Memory B cell (primary cell): ENCODE results near the gene PEX14.

ENCODE experiments used
- ATAC-seq: fragments of 150-1000 bp; cut with Tn5 transposase; 2 replicates; pipeline ENCODE4 v1.10.0; 2021; ENCODE audit warnings: low read depth, mild to moderate bottlenecking, moderate library complexity
- DNase-seq, 2 donors: peaks; one replicate each; pipeline ENCODE4 v3.0.0; 2022; ENCODE audit warnings: low spot score in 2 of 2
- H3K27ac Mint-ChIP-seq: one replicate; pipeline ENCODE4 v1.8.0; 2022; ENCODE audit warnings: mild to moderate bottlenecking, moderate library complexity, mixed read lengths
- H3K27me3 Mint-ChIP-seq: one replicate; pipeline ENCODE4 v1.8.0; 2022; ENCODE audit warnings: mixed read lengths
- H3K36me3 Mint-ChIP-seq: one replicate; pipeline ENCODE4 v1.8.0; 2022; ENCODE audit warnings: mild to moderate bottlenecking, mixed read lengths
- H3K4me1 Mint-ChIP-seq: one replicate; pipeline ENCODE4 v1.8.0; 2022; ENCODE audit warnings: mixed read lengths
- H3K4me3 Mint-ChIP-seq: one replicate; pipeline ENCODE4 v1.8.0; 2022; ENCODE audit warnings: mild to moderate bottlenecking, moderate library complexity, mixed read lengths
- H3K9me3 Mint-ChIP-seq: one replicate; pipeline ENCODE4 v1.8.0; 2022; ENCODE audit warnings: mixed read lengths

Gene PEX14

DNA sequence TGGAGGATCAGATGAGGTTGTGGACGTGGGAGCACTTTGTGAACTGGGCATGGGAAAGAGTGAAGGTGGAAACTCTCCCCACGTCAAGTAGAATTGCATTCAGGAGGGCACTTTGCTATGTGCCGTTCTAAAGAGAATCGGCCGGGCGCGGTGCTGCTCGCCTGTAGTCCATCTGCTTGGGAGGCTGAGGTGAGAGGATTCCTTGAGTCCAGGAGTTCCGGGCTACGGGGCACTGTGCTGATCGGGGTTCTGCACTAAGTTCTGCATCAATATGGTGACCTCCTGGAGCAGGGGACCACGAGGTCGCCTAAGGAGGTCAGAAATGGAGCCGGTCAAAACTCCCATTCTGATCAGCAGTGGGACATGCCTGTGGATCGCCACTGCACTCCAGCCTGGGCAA is 141.9 kb downstream of the PEX14 start:
- H3K36me3 Mint-ChIP-seq = peaks cover 5% of the 10 kb centered on the region
- H3K9me3 Mint-ChIP-seq = no peaks in the 10 kb centered on the region
- H3K4me3 Mint-ChIP-seq = no peak overlapping the region
- no peak overlapping the region for H3K27ac Mint-ChIP-seq
- ATAC-seq = no peak
- H3K4me1 Mint-ChIP-seq = peaks cover 9% of the 10 kb centered on the region
- no peaks in the 10 kb centered on the region for H3K27me3 Mint-ChIP-seq
- DNase-seq = no peak

- H3K4me3 Mint-ChIP-seq = no peak overlapping the region
- ATAC-seq (no peak), DNase-seq (no peak)
- H3K36me3 Mint-ChIP-seq = peaks cover 8% of the 10 kb centered on the region
- no peaks in the 10 kb centered on the region for H3K27me3 Mint-ChIP-seq
- H3K27ac Mint-ChIP-seq = no peak overlapping the region
- peaks cover 9% of the 10 kb centered on the region for H3K4me1 Mint-ChIP-seq
- H3K9me3 Mint-ChIP-seq = no peaks in the 10 kb centered on the region
Measured at GRCh38 chr1:10617318-10617717, 142.6 kb downstream of the PEX14 start.

DNA sequence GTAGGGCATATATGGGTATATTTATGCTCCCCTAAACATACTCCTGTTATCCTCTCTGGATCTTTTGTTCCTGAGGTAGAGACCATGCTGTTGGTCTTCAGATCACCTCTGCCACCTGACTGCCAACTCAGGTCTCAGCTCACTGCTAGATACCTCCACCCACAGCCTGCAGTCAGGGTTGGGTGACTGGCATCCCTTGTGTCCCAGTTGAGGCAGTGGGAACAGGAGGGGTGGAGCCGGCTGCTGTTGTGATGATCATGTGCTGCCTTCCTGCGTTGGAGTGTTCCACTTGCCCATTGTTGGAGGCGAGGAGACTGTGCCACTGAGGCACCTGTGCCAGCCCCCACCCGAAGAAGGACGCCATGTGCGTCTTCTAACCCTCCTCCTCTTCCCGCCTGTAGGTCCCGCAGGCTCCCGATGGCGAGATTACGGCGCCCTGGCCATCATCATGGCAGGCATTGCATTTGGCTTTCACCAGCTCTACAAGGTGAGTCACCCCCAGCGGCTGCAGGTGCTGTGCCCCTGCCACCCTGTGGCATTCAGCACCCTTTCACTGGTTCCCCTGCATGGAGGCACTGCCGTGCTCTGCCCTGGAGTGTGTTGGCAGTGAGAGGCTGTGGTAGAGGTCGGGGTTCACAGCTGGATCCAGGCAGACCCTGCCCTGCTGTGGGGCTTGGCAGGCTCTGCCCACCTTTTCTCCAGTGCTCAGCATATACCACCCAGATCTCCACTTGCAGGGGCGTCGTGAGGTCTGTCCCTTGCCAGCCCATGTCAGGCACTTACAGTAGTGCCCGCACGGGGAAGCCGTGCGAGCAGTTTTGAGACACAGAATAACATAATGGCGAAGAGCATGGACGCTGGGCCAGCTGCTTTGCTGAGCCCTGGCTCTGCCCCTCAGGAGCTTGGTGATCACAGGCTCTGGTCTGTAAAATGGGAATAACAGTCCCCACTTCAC is 143.5 kb downstream of the PEX14 start:
- Mint-ChIP-seq H3K4me3 (no peak overlapping the region), H3K4me1 (peaks cover 9% of the 10 kb centered on the region), H3K9me3 (no peaks in the 10 kb centered on the region), H3K27ac (no peak overlapping the region), H3K27me3 (no peaks in the 10 kb centered on the region), H3K36me3 (peaks cover 9% of the 10 kb centered on the region)
- no peak for DNase-seq
- ATAC-seq = no peak

DNA sequence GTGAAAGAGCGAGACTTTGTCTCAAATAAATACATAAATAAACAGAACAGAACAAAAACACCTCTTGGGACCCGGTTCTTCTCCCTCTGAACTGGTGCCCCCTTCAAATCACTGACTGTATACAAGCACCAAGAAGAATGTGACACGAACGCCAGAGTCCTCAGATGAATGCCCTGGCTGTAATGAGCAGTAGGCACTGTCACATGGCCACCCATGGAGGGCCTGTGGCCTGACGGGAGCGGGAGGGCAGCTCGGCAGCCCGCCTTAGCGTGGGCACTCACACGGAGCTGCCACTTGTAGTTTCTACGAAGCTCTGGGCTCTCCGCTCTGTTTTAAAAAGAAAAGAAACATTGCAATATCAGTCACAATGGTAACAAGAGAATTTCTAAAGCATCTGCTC is 146.0 kb downstream of the PEX14 start:
- Mint-ChIP-seq H3K4me1 (no peaks in the 10 kb centered on the region), H3K36me3 (peaks cover 10% of the 10 kb centered on the region), H3K27me3 (no peaks in the 10 kb centered on the region), H3K9me3 (no peaks in the 10 kb centered on the region), H3K27ac (no peak overlapping the region), H3K4me3 (no peak overlapping the region)
- DNase-seq (no peak), ATAC-seq (no peak)

DNA sequence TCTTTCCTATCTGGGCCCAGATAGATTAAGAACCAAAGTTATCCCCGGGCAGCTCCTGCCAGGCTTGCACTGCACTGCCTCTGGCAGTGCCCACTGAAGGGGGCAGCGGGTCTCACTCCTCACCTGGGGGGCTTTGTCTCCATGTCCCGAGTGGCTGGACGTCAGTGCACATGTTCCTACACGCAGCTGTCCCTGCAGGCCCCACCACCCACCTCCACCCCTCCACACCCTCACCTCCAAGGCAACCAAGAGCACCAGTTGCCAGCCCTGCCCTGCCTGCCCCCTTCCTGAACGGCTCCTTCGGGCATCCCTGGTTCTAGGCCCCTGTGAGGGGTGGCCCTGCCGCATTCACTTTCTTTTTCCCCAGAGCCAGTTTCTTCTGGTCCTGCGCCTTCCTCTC is 147.2 kb downstream of the PEX14 start:
- H3K27me3 Mint-ChIP-seq = no peaks in the 10 kb centered on the region
- ATAC-seq (no peak), DNase-seq (no peak)
- peaks cover 12% of the 10 kb centered on the region for H3K36me3 Mint-ChIP-seq
- H3K27ac Mint-ChIP-seq = no peak overlapping the region
- no peaks in the 10 kb centered on the region for H3K9me3 Mint-ChIP-seq
- no peak overlapping the region for H3K4me3 Mint-ChIP-seq
- no peaks in the 10 kb centered on the region for H3K4me1 Mint-ChIP-seq

- no peaks in the 10 kb centered on the region for H3K4me1 Mint-ChIP-seq
- H3K4me3 Mint-ChIP-seq = no peak overlapping the region
- no peaks in the 10 kb centered on the region for H3K9me3 Mint-ChIP-seq
- no peak for DNase-seq
- no peak overlapping the region for H3K27ac Mint-ChIP-seq
- H3K36me3 Mint-ChIP-seq = peaks cover 12% of the 10 kb centered on the region
- H3K27me3 Mint-ChIP-seq = no peaks in the 10 kb centered on the region
- ATAC-seq = no peak
Measured at GRCh38 chr1:10622910-10623685, 148.3 kb downstream of the PEX14 start.

GRCh38 chr1:10623686-10624145 is 149.0 kb downstream of the PEX14 start:
- H3K9me3 Mint-ChIP-seq = no peaks in the 10 kb centered on the region
- DNase-seq (no peak), ATAC-seq (no peak)
- no peaks in the 10 kb centered on the region for H3K4me1 Mint-ChIP-seq
- no peak overlapping the region for H3K4me3 Mint-ChIP-seq
- H3K27ac Mint-ChIP-seq = no peak overlapping the region
- no peaks in the 10 kb centered on the region for H3K27me3 Mint-ChIP-seq
- H3K36me3 Mint-ChIP-seq = peaks cover 11% of the 10 kb centered on the region

GRCh38 chr1:10624256-10625050 is 149.7 kb downstream of the PEX14 start:
- no peaks in the 10 kb centered on the region for H3K4me1 Mint-ChIP-seq
- ATAC-seq (no peak), DNase-seq (no peak)
- H3K27ac Mint-ChIP-seq = no peak overlapping the region
- H3K27me3 Mint-ChIP-seq = no peaks in the 10 kb centered on the region
- no peaks in the 10 kb centered on the region for H3K9me3 Mint-ChIP-seq
- H3K36me3 Mint-ChIP-seq = peaks cover 12% of the 10 kb centered on the region
- no peak overlapping the region for H3K4me3 Mint-ChIP-seq

- no peak overlapping the region for H3K4me3 Mint-ChIP-seq
- no peaks in the 10 kb centered on the region for H3K4me1 Mint-ChIP-seq
- ATAC-seq (no peak), DNase-seq (no peak)
- peaks cover 15% of the 10 kb centered on the region for H3K36me3 Mint-ChIP-seq
- no peaks in the 10 kb centered on the region for H3K27me3 Mint-ChIP-seq
- H3K27ac Mint-ChIP-seq = no peak overlapping the region
- no peaks in the 10 kb centered on the region for H3K9me3 Mint-ChIP-seq
Measured at GRCh38 chr1:10625076-10625475, 150.3 kb downstream of the PEX14 start.

DNA sequence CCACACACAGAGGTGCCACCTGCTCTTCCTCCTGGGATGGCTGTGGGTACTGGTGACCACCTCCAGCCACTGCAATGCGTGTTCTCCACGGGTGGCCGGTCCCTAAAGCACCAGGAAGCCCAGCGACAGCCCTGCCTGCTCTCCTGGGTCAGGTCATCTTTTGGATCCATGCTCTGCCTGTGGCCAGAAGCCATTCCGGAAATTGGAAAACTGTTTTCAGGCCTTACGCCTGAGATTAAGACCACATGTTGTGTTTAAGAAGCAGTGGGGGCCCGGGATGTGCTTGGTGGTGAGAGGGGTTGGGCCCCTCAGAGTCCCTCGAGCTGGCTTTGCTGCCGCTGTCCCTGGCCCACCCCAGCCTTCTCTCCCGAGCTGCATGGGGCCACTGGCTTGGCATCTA is 150.8 kb downstream of the PEX14 start:
- H3K9me3 Mint-ChIP-seq = no peaks in the 10 kb centered on the region
- DNase-seq = no peak
- no peak overlapping the region for H3K27ac Mint-ChIP-seq
- peaks cover 17% of the 10 kb centered on the region for H3K36me3 Mint-ChIP-seq
- no peaks in the 10 kb centered on the region for H3K4me1 Mint-ChIP-seq
- H3K4me3 Mint-ChIP-seq = no peak overlapping the region
- no peak for ATAC-seq
- no peaks in the 10 kb centered on the region for H3K27me3 Mint-ChIP-seq

DNA sequence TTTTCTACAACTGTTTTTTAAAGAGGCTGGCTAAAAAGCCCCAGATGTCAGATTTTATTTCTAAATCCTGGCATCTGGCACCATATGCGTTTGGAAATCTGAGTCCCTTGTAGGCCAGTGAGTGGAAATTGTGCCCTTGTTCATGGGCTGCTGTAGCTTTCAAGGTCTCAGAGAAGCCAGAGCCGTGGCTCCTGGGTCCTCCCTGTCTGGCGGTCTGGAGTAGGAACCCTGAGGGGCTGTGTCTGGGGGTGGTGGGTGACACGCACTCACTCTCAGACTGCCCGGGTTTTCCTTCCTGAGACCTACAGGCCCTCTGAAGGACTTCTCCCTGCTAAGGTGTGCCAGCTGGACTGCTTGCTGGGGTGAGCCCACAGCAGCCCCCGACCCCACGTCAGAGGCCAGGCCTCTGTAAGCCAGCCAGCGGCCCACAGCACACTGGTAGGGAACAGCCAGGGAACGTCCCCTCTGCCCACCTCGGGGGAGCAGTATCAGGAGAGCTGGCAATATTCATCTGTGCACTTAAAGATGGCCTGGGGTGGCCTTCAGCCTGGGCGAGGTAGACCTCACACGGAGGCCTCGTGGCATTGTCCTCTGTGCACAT is 151.5 kb downstream of the PEX14 start:
- Mint-ChIP-seq H3K9me3 (no peaks in the 10 kb centered on the region), H3K4me1 (no peaks in the 10 kb centered on the region), H3K4me3 (no peak overlapping the region), H3K36me3 (peaks cover 18% of the 10 kb centered on the region), H3K27me3 (no peaks in the 10 kb centered on the region), H3K27ac (no peak overlapping the region)
- ATAC-seq = no peak
- no peak for DNase-seq

GRCh38 chr1:10626791-10627410 is 152.2 kb downstream of the PEX14 start:
- H3K4me3 Mint-ChIP-seq = no peak overlapping the region
- peaks cover 18% of the 10 kb centered on the region for H3K36me3 Mint-ChIP-seq
- no peaks in the 10 kb centered on the region for H3K27me3 Mint-ChIP-seq
- H3K27ac Mint-ChIP-seq = no peak overlapping the region
- ATAC-seq (no peak), DNase-seq (no peak)
- no peaks in the 10 kb centered on the region for H3K9me3 Mint-ChIP-seq
- no peaks in the 10 kb centered on the region for H3K4me1 Mint-ChIP-seq

GRCh38 chr1:10628685-10629084 is 153.9 kb downstream of the PEX14 start:
- H3K36me3 Mint-ChIP-seq = peaks cover 15% of the 10 kb centered on the region
- H3K9me3 Mint-ChIP-seq = no peaks in the 10 kb centered on the region
- DNase-seq (no peak), ATAC-seq (no peak)
- no peak overlapping the region for H3K4me3 Mint-ChIP-seq
- no peaks in the 10 kb centered on the region for H3K27me3 Mint-ChIP-seq
- H3K27ac Mint-ChIP-seq = no peak overlapping the region
- no peaks in the 10 kb centered on the region for H3K4me1 Mint-ChIP-seq
